K562 (cell line): ENCODE data around the gene POP7. TPM values are rescaled to one million over a fixed set of nuclear protein-coding genes. Genes with fewer than 3 reads are reported as not detected.

Source experiments
- ATAC-seq: fragments of 200-7000 bp; cut with Tn5 transposase; 3 replicates; pipeline ENCODE4 v1.9.1; 2020; ENCODE audit warnings: moderate library complexity
- BruUV-seq: library from RNA; stranded (reverse); fragments of 400-500 nt; replicated peaks from 2 replicates; lab custom pipeline; 2021; lab: Mats Ljungman, UMichigan
- CTCF ChIA-PET: fragments of 300-600 bp; formaldehyde crosslinking; extraction: SDS; loops from one replicate; lab custom pipeline; 2021; ENCODE audit warnings: low intra/inter-chr PET ratio; lab: Yijun Ruan, JAX
- POLR2A ChIA-PET: fragments of 300-600, 350-650 bp; sonication (Branson Sonifier 250); formaldehyde crosslinking; extraction: SDS; loops from one replicate; lab custom pipeline; 2021; ENCODE audit warnings: antibody characterized with exemption, inconsistent platforms; lab: Yijun Ruan, JAX
- DNase-seq, 4 experiments: peaks; one replicate each; pipeline versions ENCODE4 v3.0.0 to v3.0.0-alpha.2; 2011 to 2018; ENCODE audit warnings: low spot score in 3 of 4, mixed read lengths in 3 of 4; ENCODE audit errors: extremely low read depth in 1 of 4
- FAIRE-seq: peaks from 2 replicates; lab custom pipeline; 2011; peaks lifted over from hg19 to GRCh38; lab: Jason Lieb, UNC
- H2AFZ ChIP-seq: 2 replicates; pipeline ENCODE4 v1.6.0; 2011; ENCODE audit warnings: low read depth, low read length, control low read depth, inconsistent platforms
- H3K27ac ChIP-seq: fragments of 200-600 bp; 3 replicates; pipeline ENCODE4 v1.8.0; 2011; ENCODE audit warnings: low read depth, mild to moderate bottlenecking, control low read depth, inconsistent platforms, low read length, moderate library complexity, mixed read lengths; ENCODE audit errors: extremely low read depth
- H3K27me3 ChIP-seq, 2 experiments: fragments of 300-600 bp in 1 of 2; 2 replicates in 1 of 2; 3 replicates in 1 of 2; pipeline versions ENCODE4 v1.6.0 to v1.8.0; 2011; ENCODE audit warnings: inconsistent platforms in 2 of 2, low read length in 2 of 2, mild to moderate bottlenecking in 1 of 2, mixed read lengths in 1 of 2, moderate library complexity in 1 of 2; ENCODE audit not compliant: control insufficient read depth in 2 of 2, insufficient read depth in 2 of 2
- H3K36me3 ChIP-seq: fragments of 300-600 bp; 3 replicates; pipeline ENCODE4 v1.8.0; 2011; ENCODE audit warnings: mild to moderate bottlenecking, low read length, inconsistent platforms; ENCODE audit not compliant: control insufficient read depth, insufficient read depth
- H3K4me1 ChIP-seq, 2 experiments: fragments of 200-600 bp in 1 of 2; replicated peaks in 1 of 2; 2 replicates in 1 of 2; 3 replicates in 1 of 2; pipeline versions ENCODE4 v1.5.1 to v1.8.0; 2011; ENCODE audit warnings: inconsistent platforms in 2 of 2, low read length in 2 of 2, mild to moderate bottlenecking in 1 of 2, mixed read lengths in 1 of 2, moderate library complexity in 1 of 2; ENCODE audit not compliant: control insufficient read depth in 2 of 2, insufficient read depth in 2 of 2
- H3K4me2 ChIP-seq: 2 replicates; pipeline ENCODE4 v1.6.1; 2011; ENCODE audit warnings: low read length, control low read depth, inconsistent platforms, mixed read lengths; ENCODE audit not compliant: insufficient read depth
- H3K4me3 ChIP-seq: fragments of 200-600 bp; sonication (generic), shearing (Covaris generic); 2 replicates; pipeline ENCODE4 v1.5.1; 2016; ENCODE audit warnings: control low read depth, inconsistent platforms
- H3K79me2 ChIP-seq: fragments of 200-600 bp; 3 replicates; pipeline ENCODE4 v1.8.0; 2011; ENCODE audit warnings: low read length, inconsistent platforms; ENCODE audit not compliant: control insufficient read depth, insufficient read depth
- H3K9ac ChIP-seq, 2 experiments: 2 replicates each; pipeline versions ENCODE4 v1.6.0 to v1.6.1; 2011; ENCODE audit warnings: low read depth in 2 of 2, low read length in 2 of 2, control low read depth in 1 of 2, inconsistent platforms in 1 of 2, mild to moderate bottlenecking in 1 of 2, mixed read lengths in 1 of 2; ENCODE audit not compliant: insufficient read depth in 1 of 2
- H3K9me1 ChIP-seq: one replicate; pipeline ENCODE4 v1.6.0; 2011; ENCODE audit warnings: inconsistent platforms, mild to moderate bottlenecking, low read length, moderate library complexity; ENCODE audit not compliant: control insufficient read depth, insufficient read depth
- H3K9me3 ChIP-seq: replicated peaks from 2 replicates; pipeline ENCODE4 v1.5.1; 2011; ENCODE audit warnings: low read depth, low read length, inconsistent platforms; ENCODE audit not compliant: control insufficient read depth, insufficient read depth
- H4K20me1 ChIP-seq: replicated peaks from 2 replicates; pipeline ENCODE4 v1.6.1; 2011; ENCODE audit warnings: low read length, inconsistent platforms, mixed read lengths; ENCODE audit not compliant: control insufficient read depth, insufficient read depth
- FUS ChIP-seq: fragments of 200-400 bp; formaldehyde crosslinking; optimal IDR thresholded peaks from 2 replicates; pipeline ENCODE3; 2017; ENCODE audit warnings: low read depth, low read length
- PCBP1 ChIP-seq: fragments of 200-400 bp; formaldehyde crosslinking; IDR thresholded peaks from 2 replicates; pipeline ENCODE4 v1.6.1; 2018; ENCODE audit warnings: mild to moderate bottlenecking, low read depth, low read length; ENCODE audit not compliant: poor library complexity, severe bottlenecking
- WGBS: fragments of 100-300 bp; shearing (Covaris generic); methylation state at CpG from one replicate; pipeline ENCODE4 v1.1.6; 2016; ENCODE audit warnings: low coverage, mixed read lengths; ENCODE audit not compliant: insufficient coverage; ENCODE audit errors: missing lambda C conversion rate; 5-methylcytosine and 5-hydroxymethylcytosine counted together
- in situ Hi-C: fragments of 300-500 bp; cut with MboI; formaldehyde crosslinking; loops from 4 replicates; pipeline ENCODE4 v1.15.0; 2018; ENCODE audit warnings: inconsistent platforms, mixed read lengths
- intact Hi-C: fragments of 100-400 bp; cut with micrococcal nuclease; formaldehyde crosslinking; loops from 2 replicates; pipeline ENCODE4 v1.14.2; 2022
- polyA plus RNA-seq, 8 experiments: library from polyadenylated mRNA; depleted of rRNA in 4 of 8; stranded (reverse) in 5 of 8; unstranded in 3 of 8; fragments of >200 nt; fragmentation: Nextera tagmentation in 2 of 8; fragmentation: Illumina TruSeq in 1 of 8; extraction: Ambion mirVana in 2 of 8; extraction: Trizol in 1 of 8; gene quantifications; 2 replicates each; pipeline versions ENCODE4 v1.2.1 to v1.2.3, GENCODE V29; 2011 to 2014; ENCODE audit warnings: inconsistent platforms in 1 of 8, missing spikeins in 1 of 8
- total RNA-seq, 7 experiments: library from RNA; depleted of rRNA in 6 of 7; stranded (reverse); fragments of >200 nt in 6 of 7; fragmentation: Illumina TruSeq in 2 of 7; extraction: Trizol in 2 of 7; gene quantifications; 2 replicates each; pipeline versions ENCODE4 v1.2.1 to v1.2.3, GENCODE V29; 2011 to 2021; ENCODE audit warnings: low replicate concordance in 1 of 7
- TF ChIP-seq, protein P1 (sequence below): sonication (generic); formaldehyde crosslinking; IDR thresholded peaks from 2 replicates; pipeline ENCODE4 v1.8.0; 2022; ENCODE audit warnings: missing genetic modification reagents, mild to moderate bottlenecking, moderate library complexity, borderline replicate concordance
- TF ChIP-seq, protein P2 (sequence below): sonication (generic); formaldehyde crosslinking; IDR thresholded peaks from 2 replicates; pipeline ENCODE4 v1.8.1; 2023; ENCODE audit warnings: mild to moderate bottlenecking, missing genetic modification reagents

POP7 gene
- total and polyA plus RNA-seq, 9 of the 15 experiments (the other 6 are each of a cell fraction or from before 2014, with no cell fraction given), result 11.5 to 163 (median 68.9) TPM

DNA sequence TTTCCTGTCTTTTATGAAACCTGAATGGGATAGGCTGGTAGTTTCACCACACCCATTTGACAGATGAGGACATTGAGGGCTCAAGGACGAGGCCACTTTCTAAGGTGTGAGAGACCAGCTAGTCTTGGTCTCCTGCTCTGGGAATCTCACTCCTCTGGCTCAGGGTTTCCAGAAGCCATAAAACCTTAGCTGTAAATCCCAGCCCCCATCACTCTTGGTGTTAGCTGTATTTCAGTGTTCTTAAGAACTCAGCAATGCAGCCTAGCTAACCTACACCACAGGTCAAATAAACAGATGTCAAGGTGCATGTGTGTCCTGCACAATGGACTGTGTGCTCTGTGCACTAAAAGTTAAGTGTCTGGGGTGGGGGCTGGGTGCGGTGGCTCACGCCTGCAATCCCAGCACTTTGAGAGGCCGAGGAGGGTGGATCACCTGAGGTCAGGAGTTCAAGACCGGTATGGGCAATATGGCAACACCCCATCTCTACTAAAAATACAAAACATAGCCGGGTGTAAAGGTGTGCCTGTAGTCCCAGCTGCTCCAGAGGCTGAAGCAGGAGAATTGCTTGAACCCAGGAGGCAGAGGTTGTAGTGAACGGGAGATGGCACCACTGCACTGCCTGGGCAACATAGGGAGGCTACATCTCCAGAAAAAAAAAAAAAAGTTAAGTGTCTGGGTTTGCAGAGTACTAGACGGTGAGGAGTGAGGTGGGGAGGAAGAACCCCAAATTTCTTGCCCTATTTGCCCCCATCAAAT lies 13.8 kb downstream of the POP7 start (continued):
- TF ChIP-seq, protein P1, sequence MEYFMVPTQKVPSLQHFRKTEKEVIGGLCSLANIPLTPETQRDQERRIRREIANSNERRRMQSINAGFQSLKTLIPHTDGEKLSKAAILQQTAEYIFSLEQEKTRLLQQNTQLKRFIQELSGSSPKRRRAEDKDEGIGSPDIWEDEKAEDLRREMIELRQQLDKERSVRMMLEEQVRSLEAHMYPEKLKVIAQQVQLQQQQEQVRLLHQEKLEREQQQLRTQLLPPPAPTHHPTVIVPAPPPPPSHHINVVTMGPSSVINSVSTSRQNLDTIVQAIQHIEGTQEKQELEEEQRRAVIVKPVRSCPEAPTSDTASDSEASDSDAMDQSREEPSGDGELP (CRISPR knock-in tag), result 0 out of 2 replicates have a peak, but pooled peaks have one; percentile 8

DNA sequence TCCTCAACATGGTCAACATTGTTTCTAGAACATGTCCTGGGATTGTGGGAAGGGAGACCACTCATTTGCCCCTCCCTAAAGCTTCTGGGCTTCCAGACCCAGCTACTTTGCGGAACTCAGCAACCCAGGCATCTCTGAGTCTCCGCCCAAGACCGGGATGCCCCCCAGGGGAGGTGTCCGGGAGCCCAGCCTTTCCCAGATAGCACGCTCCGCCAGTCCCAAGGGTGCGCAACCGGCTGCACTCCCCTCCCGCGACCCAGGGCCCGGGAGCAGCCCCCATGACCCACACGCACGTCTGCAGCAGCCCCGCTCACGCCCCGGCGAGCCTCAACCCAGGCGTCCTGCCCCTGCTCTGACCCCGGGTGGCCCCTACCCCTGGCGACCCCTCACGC lies 14.4 kb downstream of the POP7 start, which contains the start of gene EPO:
Gene EPO (plus strand): TSS at position 190 of the 392 bp plus-strand sequence. CDS start 513 bp downstream, outside the sequence.
- Histone ChIP-seq H2AFZ (no peak within 1 kb of the TSS), H3K27ac (no peak within 1 kb of the TSS), H3K4me2 (no peak within 1 kb of the TSS; the same call in 1 of the 2 replicates), H3K4me3 (no peak within 1 kb of the TSS), H3K36me3 (no peaks in the 10 kb centered on the region), H3K9me3 (peaks cover 4% of the 10 kb centered on the region; the same call in 1 of the 2 replicates), H3K4me1 (peaks cover 6 to 26% of the 10 kb centered on the region in 2 experiments; a peak in 3 of 5 replicates), H3K79me2 (no peaks in the 10 kb centered on the region), H3K9ac (peak within 1 kb of the TSS in 1 of 2 experiments; percentile 79; a peak in 2 of 4 replicates), H3K9me1 (no peaks in the 10 kb centered on the region), H3K27me3 (peaks cover 9 to 19% of the 10 kb centered on the region in 2 experiments), H4K20me1 (no peaks in the 10 kb centered on the region)
- DNase-seq (peak in 2 of 4 experiments; percentile 39 to 41), ATAC-seq (no peak), FAIRE-seq (no peak)
- POLR2A ChIA-PET, result interaction anchor here (0.6 to 0.7 kb wide), 2 partner anchors 86 to 118 kb away, joined by 3 read pairs; partner anchors contain the start of gene PCOLCE
- in situ Hi-C loops, result no loop called here
- CTCF ChIA-PET, result no interaction called here
- intact Hi-C loops, result loop anchor here (10.0 kb wide), 1 partner anchor 315 kb away; no protein-coding TSS in a partner anchor
- 16% methylated on average over 19 of the region's 21 CpGs for WGBS
- no TSS peak for BruUV-seq
- TF ChIP-seq FUS (no peak), PCBP1 (peak; percentile 39)
- TF ChIP-seq, protein P2, sequence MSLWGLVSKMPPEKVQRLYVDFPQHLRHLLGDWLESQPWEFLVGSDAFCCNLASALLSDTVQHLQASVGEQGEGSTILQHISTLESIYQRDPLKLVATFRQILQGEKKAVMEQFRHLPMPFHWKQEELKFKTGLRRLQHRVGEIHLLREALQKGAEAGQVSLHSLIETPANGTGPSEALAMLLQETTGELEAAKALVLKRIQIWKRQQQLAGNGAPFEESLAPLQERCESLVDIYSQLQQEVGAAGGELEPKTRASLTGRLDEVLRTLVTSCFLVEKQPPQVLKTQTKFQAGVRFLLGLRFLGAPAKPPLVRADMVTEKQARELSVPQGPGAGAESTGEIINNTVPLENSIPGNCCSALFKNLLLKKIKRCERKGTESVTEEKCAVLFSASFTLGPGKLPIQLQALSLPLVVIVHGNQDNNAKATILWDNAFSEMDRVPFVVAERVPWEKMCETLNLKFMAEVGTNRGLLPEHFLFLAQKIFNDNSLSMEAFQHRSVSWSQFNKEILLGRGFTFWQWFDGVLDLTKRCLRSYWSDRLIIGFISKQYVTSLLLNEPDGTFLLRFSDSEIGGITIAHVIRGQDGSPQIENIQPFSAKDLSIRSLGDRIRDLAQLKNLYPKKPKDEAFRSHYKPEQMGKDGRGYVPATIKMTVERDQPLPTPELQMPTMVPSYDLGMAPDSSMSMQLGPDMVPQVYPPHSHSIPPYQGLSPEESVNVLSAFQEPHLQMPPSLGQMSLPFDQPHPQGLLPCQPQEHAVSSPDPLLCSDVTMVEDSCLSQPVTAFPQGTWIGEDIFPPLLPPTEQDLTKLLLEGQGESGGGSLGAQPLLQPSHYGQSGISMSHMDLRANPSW (CRISPR knock-in tag), result no peak
